ENCODE measurements around the gene GSTM3. TPM values are rescaled to one million over a fixed set of nuclear protein-coding genes. Genes with fewer than 3 reads are reported as not detected.

Gene GSTM3
- total and polyA plus RNA-seq, 2 of the 13 experiments (the other 11 are each of a cell fraction or from before 2014, with no cell fraction given): 127 to 142 TPM

DNA sequence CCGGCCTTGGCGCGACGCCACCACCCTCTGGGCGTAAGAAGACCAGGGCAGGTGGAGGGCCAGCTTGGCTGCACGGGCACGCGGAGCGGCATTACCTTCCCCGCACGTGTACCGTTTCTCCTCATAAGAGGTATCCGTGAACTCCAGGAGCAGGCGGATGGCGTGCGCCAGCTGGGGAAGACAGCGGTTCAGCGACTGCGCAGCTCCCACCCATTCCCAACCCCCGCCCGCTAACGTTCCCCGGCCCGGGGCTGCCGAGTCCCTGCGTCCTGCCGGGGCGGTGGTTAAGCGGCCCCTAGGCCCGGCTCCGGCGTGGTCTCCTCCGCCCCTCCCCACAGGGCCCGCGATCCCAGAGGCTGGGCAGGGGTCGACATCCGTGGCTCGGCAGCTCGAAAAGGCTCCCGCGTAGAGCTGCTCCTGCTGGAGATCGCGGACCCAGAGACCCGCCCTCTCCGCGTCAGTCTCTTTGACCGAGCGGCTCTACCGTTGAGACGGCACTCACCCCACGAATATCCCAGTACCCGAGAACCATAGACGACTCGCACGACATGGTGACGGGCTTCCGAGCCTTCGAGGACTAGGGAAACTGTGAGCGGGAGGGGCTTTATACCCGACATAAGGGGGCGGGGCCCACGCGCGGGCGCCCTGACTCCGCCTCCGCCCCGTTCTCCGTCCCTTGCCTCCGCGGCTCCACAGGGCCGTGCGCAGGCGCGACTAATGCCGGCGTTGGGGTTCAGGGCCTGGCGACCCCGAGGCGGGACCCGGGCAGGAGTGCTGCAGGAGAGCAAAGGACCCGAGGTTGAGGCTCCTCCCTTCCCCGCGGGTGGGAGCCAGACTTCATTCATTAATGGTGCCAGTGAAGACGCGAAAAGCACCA is 862 bp downstream of the GSTM3 start (continued):
- TF ChIP-seq TBL1XR1 (IDR thresholded peaks at IDR 0.05; ENCODE audit: borderline replicate concordance, low read length, partially characterized antibody): no peak
- TF ChIP-seq NR3C1 (CRISPR knock-in tag; IDR thresholded peaks at IDR 0.05): no peak
- TF ChIP-seq RFX3 (CRISPR knock-in tag; IDR thresholded peaks at IDR 0.05): no peak
- TF ChIP-seq NFKB2 (CRISPR knock-in tag; IDR thresholded peaks at IDR 0.05; ENCODE audit: borderline replicate concordance): no peak; the same call in 1 of the 2 replicates
- no peak for TF ChIP-seq YEATS2 (CRISPR knock-in tag; IDR thresholded peaks at IDR 0.05; ENCODE audit: borderline replicate concordance)
- peak; percentile 82 for TF ChIP-seq SP4 (CRISPR knock-in tag; IDR thresholded peaks at IDR 0.05)
- TF ChIP-seq ZNF619 (CRISPR knock-in tag; IDR thresholded peaks at IDR 0.05): peak; percentile 54; the same call in 1 of the 2 replicates
- TF ChIP-seq, protein P1, sequence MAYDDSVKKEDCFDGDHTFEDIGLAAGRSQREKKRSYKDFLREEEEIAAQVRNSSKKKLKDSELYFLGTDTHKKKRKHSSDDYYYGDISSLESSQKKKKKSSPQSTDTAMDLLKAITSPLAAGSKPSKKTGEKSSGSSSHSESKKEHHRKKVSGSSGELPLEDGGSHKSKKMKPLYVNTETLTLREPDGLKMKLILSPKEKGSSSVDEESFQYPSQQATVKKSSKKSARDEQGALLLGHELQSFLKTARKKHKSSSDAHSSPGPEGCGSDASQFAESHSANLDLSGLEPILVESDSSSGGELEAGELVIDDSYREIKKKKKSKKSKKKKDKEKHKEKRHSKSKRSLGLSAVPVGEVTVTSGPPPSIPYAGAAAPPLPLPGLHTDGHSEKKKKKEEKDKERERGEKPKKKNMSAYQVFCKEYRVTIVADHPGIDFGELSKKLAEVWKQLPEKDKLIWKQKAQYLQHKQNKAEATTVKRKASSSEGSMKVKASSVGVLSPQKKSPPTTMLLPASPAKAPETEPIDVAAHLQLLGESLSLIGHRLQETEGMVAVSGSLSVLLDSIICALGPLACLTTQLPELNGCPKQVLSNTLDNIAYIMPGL (CRISPR knock-in tag; IDR thresholded peaks at IDR 0.05; ENCODE audit: borderline replicate concordance in 1 of 2, low read depth in 1 of 2): peak; percentile 19 to 81; a peak in 3 of 4 replicates
- TF ChIP-seq, protein P2, sequence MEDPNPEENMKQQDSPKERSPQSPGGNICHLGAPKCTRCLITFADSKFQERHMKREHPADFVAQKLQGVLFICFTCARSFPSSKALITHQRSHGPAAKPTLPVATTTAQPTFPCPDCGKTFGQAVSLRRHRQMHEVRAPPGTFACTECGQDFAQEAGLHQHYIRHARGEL (CRISPR knock-in tag; IDR thresholded peaks at IDR 0.05): no peak
- TF ChIP-seq POLR2G (IDR thresholded peaks at IDR 0.05; ENCODE audit: low read depth, low read length): peak; percentile 93
- TF ChIP-seq PHB2 (IDR thresholded peaks at IDR 0.05; ENCODE audit: partially characterized antibody): no peak
- no peak for TF ChIP-seq ZNF850 (CRISPR knock-in tag; conservative IDR thresholded peaks at IDR 0.05)
- TF ChIP-seq ZNF556 (CRISPR knock-in tag; IDR thresholded peaks at IDR 0.05; ENCODE audit: borderline replicate concordance): peak; percentile 63; the same call in 1 of the 2 replicates
- TF ChIP-seq ZNF7 (CRISPR knock-in tag; IDR thresholded peaks at IDR 0.05): no peak
- no peak for TF ChIP-seq ZNF773 (CRISPR knock-in tag; IDR thresholded peaks at IDR 0.05; ENCODE audit: borderline replicate concordance)
- TF ChIP-seq ZFP36 (IDR thresholded peaks at IDR 0.05; ENCODE audit: borderline replicate concordance, low read depth, low read length, partially characterized antibody): no peak
- no peak for TF ChIP-seq SYNCRIP (IDR thresholded peaks at IDR 0.05; ENCODE audit: insufficient read depth, low read depth, low read length)
- peak; percentile 50; the same call in 1 of the 2 replicates for TF ChIP-seq ZNF34 (CRISPR knock-in tag; IDR thresholded peaks at IDR 0.05; ENCODE audit: borderline replicate concordance)
- no peak for TF ChIP-seq NFYC (CRISPR knock-in tag; IDR thresholded peaks at IDR 0.05)
- TF ChIP-seq ESRRA (CRISPR knock-in tag; IDR thresholded peaks at IDR 0.05; ENCODE audit: low read depth): no peak
- no peak for TF ChIP-seq KDM5A (IDR thresholded peaks at IDR 0.05; ENCODE audit: borderline replicate concordance, low read length)
- TF ChIP-seq ZNF510 (CRISPR knock-in tag; IDR thresholded peaks at IDR 0.05; ENCODE audit: low read depth): 0 out of 2 replicates have a peak, but pooled peaks have one; percentile 62
- TF ChIP-seq ZSCAN29 (CRISPR knock-in tag; conservative IDR thresholded peaks at IDR 0.05): 0 out of 2 replicates have a peak, but pooled peaks have one; percentile 47
- TF ChIP-seq, protein P3, sequence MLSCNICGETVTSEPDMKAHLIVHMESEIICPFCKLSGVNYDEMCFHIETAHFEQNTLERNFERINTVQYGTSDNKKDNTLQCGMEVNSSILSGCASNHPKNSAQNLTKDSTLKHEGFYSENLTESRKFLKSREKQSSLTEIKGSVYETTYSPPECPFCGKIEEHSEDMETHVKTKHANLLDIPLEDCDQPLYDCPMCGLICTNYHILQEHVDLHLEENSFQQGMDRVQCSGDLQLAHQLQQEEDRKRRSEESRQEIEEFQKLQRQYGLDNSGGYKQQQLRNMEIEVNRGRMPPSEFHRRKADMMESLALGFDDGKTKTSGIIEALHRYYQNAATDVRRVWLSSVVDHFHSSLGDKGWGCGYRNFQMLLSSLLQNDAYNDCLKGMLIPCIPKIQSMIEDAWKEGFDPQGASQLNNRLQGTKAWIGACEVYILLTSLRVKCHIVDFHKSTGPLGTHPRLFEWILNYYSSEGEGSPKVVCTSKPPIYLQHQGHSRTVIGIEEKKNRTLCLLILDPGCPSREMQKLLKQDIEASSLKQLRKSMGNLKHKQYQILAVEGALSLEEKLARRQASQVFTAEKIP (CRISPR knock-in tag; IDR thresholded peaks at IDR 0.05; ENCODE audit: borderline replicate concordance): no peak
- no peak for TF ChIP-seq MIXL1 (CRISPR knock-in tag; IDR thresholded peaks at IDR 0.05)
- TF ChIP-seq ZMYM2 (CRISPR knock-in tag; IDR thresholded peaks at IDR 0.05): peak; percentile 58; the same call in 1 of the 2 replicates

All from HepG2 (cell line).